K562 (cell line): ENCODE measurements around the gene DEPP1. TPM values are rescaled to one million over a fixed set of nuclear protein-coding genes. Genes with fewer than 3 reads are reported as not detected.

ENCODE experiments used
- C11orf30 ChIP-seq: fragments of 450-650 bp; IDR thresholded peaks from 2 replicates; pipeline ENCODE4 v1.6.1; 2016; ENCODE audit warnings: low read depth, mild to moderate bottlenecking
- CBX1 ChIP-seq: sonication (generic); IDR thresholded peaks from 2 replicates; pipeline ENCODE4 v1.6.1; 2016; ENCODE audit warnings: antibody characterized with exemption, low read depth, mild to moderate bottlenecking
- CCNT2 ChIP-seq: IDR thresholded peaks from 2 replicates; pipeline ENCODE4 v1.6.1; 2011; ENCODE audit warnings: borderline replicate concordance, low read depth, mild to moderate bottlenecking, moderate library complexity, mixed read lengths, low read length; ENCODE audit not compliant: insufficient read length; ENCODE audit errors: extremely low read depth
- CTBP1 ChIP-seq: fragments of 450-650 bp; IDR thresholded peaks from 2 replicates; pipeline ENCODE4 v1.6.1; 2016; ENCODE audit warnings: borderline replicate concordance
- CXXC5 ChIP-seq: fragments of 250-450 bp; sonication (Bioruptor Pico); IDR thresholded peaks from 2 replicates; pipeline ENCODE4 v1.8.0; 2022; ENCODE audit warnings: inconsistent platforms, mild to moderate bottlenecking, moderate library complexity
- E2F3 ChIP-seq: fragments of 250-450 bp; sonication (Bioruptor Pico); IDR thresholded peaks from 2 replicates; pipeline ENCODE4 v1.4.0; 2020; ENCODE audit warnings: mild to moderate bottlenecking
- ETV5 ChIP-seq: sonication (generic); formaldehyde crosslinking; IDR thresholded peaks from 2 replicates; pipeline ENCODE4 v1.4.0; 2020; ENCODE audit warnings: low read depth, mild to moderate bottlenecking, missing genetic modification reagents
- ETV6 ChIP-seq, 3 experiments: fragments of 150-350 bp in 1 of 3; sonication (generic) in 1 of 3; formaldehyde crosslinking in 1 of 3; IDR thresholded peaks; 2 replicates each; pipeline versions ENCODE4 v1.6.1 to v1.8.0; 2014 to 2022; ENCODE audit warnings: borderline replicate concordance in 2 of 3, low read depth in 2 of 3, antibody characterized with exemption in 1 of 3, low read length in 1 of 3, mild to moderate bottlenecking in 1 of 3, missing genetic modification reagents in 1 of 3
- FIP1L1 ChIP-seq: fragments of 200-400 bp; formaldehyde crosslinking; IDR thresholded peaks from 2 replicates; pipeline ENCODE4 v1.6.1; 2018; ENCODE audit warnings: mild to moderate bottlenecking, low read depth, low read length; ENCODE audit not compliant: poor library complexity, severe bottlenecking
- NR1H2 ChIP-seq: sonication (generic); formaldehyde crosslinking; IDR thresholded peaks from 2 replicates; pipeline ENCODE4 v1.4.0; 2020; ENCODE audit warnings: mild to moderate bottlenecking, missing genetic modification reagents
- NR3C1 ChIP-seq: sonication (generic); formaldehyde crosslinking; IDR thresholded peaks from 2 replicates; pipeline ENCODE4 v1.8.1; 2022; ENCODE audit warnings: missing genetic modification reagents
- RBM22 ChIP-seq: fragments of 200-400 bp; formaldehyde crosslinking; IDR thresholded peaks from 2 replicates; pipeline ENCODE4 v1.6.1; 2018; ENCODE audit warnings: low read length, low read depth; ENCODE audit not compliant: poor library complexity, severe bottlenecking
- STAG1 ChIP-seq: sonication (generic); formaldehyde crosslinking; IDR thresholded peaks from 2 replicates; pipeline ENCODE4 v1.5.0; 2020; ENCODE audit warnings: missing genetic modification reagents, borderline replicate concordance
- SUPT5H ChIP-seq: fragments of 450-650 bp; IDR thresholded peaks from 2 replicates; pipeline ENCODE4 v1.6.1; 2016
- TEAD1 ChIP-seq, 2 experiments: fragments of 450-650 bp in 1 of 2; sonication (generic) in 1 of 2; formaldehyde crosslinking; IDR thresholded peaks; 2 replicates each; pipeline versions ENCODE4 v1.4.0 to v1.8.0; 2020 to 2022; ENCODE audit warnings: mild to moderate bottlenecking in 2 of 2, missing genetic modification reagents in 1 of 2
- ZC3H4 ChIP-seq: sonication (generic); formaldehyde crosslinking; IDR thresholded peaks from 2 replicates; pipeline ENCODE4 v1.9.0; 2021; ENCODE audit warnings: missing genetic modification reagents, borderline replicate concordance
- ZFX ChIP-seq: sonication (generic); formaldehyde crosslinking; IDR thresholded peaks from 2 replicates; pipeline ENCODE4 v1.8.0; 2022; ENCODE audit warnings: mild to moderate bottlenecking, missing genetic modification reagents, moderate library complexity
- ZNF589 ChIP-seq: fragments of 200-800 bp; sonication (Bioruptor generic); IDR thresholded peaks from 2 replicates; pipeline ENCODE4 v1.6.1; 2016; ENCODE audit warnings: low read depth, missing genetic modification characterization, missing compliant biosample characterization
- ZNF766 ChIP-seq: fragments of 200-800 bp; sonication (Bioruptor generic); conservative IDR thresholded peaks from 2 replicates; pipeline ENCODE4 v1.6.1; 2016; ENCODE audit warnings: missing genetic modification characterization, missing compliant biosample characterization
- ZSCAN29 ChIP-seq: fragments of 450-650 bp; IDR thresholded peaks from 2 replicates; pipeline ENCODE4 v1.6.1; 2017
- polyA plus RNA-seq, 8 experiments: library from polyadenylated mRNA; depleted of rRNA in 4 of 8; stranded (reverse) in 5 of 8; unstranded in 3 of 8; fragments of >200 nt; fragmentation: Nextera tagmentation in 2 of 8; fragmentation: Illumina TruSeq in 1 of 8; extraction: Ambion mirVana in 2 of 8; extraction: Trizol in 1 of 8; gene quantifications; 2 replicates each; pipeline versions ENCODE4 v1.2.1 to v1.2.3, GENCODE V29; 2011 to 2014; ENCODE audit warnings: inconsistent platforms in 1 of 8, missing spikeins in 1 of 8
- total RNA-seq, 7 experiments: library from RNA; depleted of rRNA in 6 of 7; stranded (reverse); fragments of >200 nt in 6 of 7; fragmentation: Illumina TruSeq in 2 of 7; extraction: Trizol in 2 of 7; gene quantifications; 2 replicates each; pipeline versions ENCODE4 v1.2.1 to v1.2.3, GENCODE V29; 2011 to 2021; ENCODE audit warnings: low replicate concordance in 1 of 7
- TF ChIP-seq, protein P1 (sequence below), 2 experiments: IDR thresholded peaks; 2 replicates each; pipeline ENCODE4 v1.6.1; 2012; ENCODE audit warnings: improper control_type of control experiment in 2 of 2, low read depth in 2 of 2, low read length in 2 of 2, borderline replicate concordance in 1 of 2
- TF ChIP-seq, protein P2 (sequence below): sonication (generic); formaldehyde crosslinking; IDR thresholded peaks from 2 replicates; pipeline ENCODE4 v1.8.0; 2022; ENCODE audit warnings: missing genetic modification reagents, mild to moderate bottlenecking, moderate library complexity, borderline replicate concordance
- TF ChIP-seq, protein P3 (sequence below): fragments of 250-450 bp; sonication (Bioruptor Pico); IDR thresholded peaks from 2 replicates; pipeline ENCODE4 v1.4.0; 2020

The DEPP1 gene
- total and polyA plus RNA-seq, 9 of the 15 experiments (the other 6 are each of a cell fraction or from before 2014, with no cell fraction given): 0.04 to 0.54 (median 0.20) TPM; not detected in 1

DNA sequence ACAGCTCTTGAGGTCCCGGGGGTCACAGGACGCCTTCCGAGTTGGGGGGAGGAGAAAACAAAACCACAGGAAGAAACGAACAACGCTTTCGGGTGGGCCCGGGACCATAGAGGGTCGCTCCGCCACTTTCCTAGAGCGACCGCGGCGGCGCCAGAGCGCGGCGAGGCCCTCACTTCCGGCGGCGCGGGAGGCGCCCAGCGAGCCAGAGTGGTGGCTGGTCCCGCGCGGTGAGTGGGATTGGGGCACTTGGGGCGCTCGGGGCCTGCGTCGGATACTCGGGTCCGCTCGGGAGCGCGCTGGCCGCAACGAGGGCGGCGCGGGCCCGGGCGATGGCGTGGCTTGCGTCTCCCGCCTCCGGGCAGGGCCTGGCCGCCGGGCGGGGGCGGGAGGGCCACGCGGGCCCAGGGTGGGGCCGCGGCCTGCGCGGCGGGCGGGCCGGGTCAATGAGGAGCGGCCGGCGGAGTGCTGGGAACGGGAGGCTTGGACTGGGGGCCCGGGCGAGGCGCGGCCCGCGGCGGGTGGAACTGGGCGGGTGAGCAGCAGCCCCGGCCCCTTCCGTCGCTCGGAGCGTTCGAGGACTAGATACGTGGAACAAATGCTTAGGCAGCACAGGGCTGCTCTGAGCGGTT, 22.3 kb upstream of the DEPP1 start, which contains the start of gene ZNF22 (continued):
- TF ChIP-seq SUPT5H: 0 out of 2 replicates have a peak, but pooled peaks have one; percentile 57
- TF ChIP-seq, protein P1, sequence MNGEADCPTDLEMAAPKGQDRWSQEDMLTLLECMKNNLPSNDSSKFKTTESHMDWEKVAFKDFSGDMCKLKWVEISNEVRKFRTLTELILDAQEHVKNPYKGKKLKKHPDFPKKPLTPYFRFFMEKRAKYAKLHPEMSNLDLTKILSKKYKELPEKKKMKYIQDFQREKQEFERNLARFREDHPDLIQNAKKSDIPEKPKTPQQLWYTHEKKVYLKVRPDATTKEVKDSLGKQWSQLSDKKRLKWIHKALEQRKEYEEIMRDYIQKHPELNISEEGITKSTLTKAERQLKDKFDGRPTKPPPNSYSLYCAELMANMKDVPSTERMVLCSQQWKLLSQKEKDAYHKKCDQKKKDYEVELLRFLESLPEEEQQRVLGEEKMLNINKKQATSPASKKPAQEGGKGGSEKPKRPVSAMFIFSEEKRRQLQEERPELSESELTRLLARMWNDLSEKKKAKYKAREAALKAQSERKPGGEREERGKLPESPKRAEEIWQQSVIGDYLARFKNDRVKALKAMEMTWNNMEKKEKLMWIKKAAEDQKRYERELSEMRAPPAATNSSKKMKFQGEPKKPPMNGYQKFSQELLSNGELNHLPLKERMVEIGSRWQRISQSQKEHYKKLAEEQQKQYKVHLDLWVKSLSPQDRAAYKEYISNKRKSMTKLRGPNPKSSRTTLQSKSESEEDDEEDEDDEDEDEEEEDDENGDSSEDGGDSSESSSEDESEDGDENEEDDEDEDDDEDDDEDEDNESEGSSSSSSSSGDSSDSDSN (IDR thresholded peaks at IDR 0.05; ENCODE audit: borderline replicate concordance in 1 of 2, low read depth in 2 of 2, low read length in 2 of 2): peak in 1 of 2 experiments; percentile 18; a peak in 1 of 4 replicates
- peak; percentile 45; the same call in 1 of the 2 replicates for TF ChIP-seq ZC3H4 (CRISPR knock-in tag)
- TF ChIP-seq E2F3 (CRISPR knock-in tag): peak; percentile 92
- peak in 1 of 2 experiments; percentile 80; a peak in 1 of 4 replicates for TF ChIP-seq TEAD1 (CRISPR knock-in tag; IDR thresholded peaks at IDR 0.05)
- peak; percentile 95; the same call in 1 of the 2 replicates for TF ChIP-seq NR3C1 (CRISPR knock-in tag)
- TF ChIP-seq ETV5 (CRISPR knock-in tag): peak; percentile 94
- TF ChIP-seq, protein P2, sequence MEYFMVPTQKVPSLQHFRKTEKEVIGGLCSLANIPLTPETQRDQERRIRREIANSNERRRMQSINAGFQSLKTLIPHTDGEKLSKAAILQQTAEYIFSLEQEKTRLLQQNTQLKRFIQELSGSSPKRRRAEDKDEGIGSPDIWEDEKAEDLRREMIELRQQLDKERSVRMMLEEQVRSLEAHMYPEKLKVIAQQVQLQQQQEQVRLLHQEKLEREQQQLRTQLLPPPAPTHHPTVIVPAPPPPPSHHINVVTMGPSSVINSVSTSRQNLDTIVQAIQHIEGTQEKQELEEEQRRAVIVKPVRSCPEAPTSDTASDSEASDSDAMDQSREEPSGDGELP: peak; percentile 59; the same call in 1 of the 2 replicates
- no peak for TF ChIP-seq ETV6 (IDR thresholded peaks at IDR 0.05; ENCODE audit: borderline replicate concordance in 1 of 2, low read depth in 2 of 2, low read length in 1 of 2)
- TF ChIP-seq ETV6 (CRISPR knock-in tag; IDR thresholded peaks at IDR 0.05; ENCODE audit: borderline replicate concordance): peak; percentile 90; the same call in 1 of the 2 replicates
- TF ChIP-seq ZFX (CRISPR knock-in tag): peak; percentile 100
- TF ChIP-seq, protein P3, sequence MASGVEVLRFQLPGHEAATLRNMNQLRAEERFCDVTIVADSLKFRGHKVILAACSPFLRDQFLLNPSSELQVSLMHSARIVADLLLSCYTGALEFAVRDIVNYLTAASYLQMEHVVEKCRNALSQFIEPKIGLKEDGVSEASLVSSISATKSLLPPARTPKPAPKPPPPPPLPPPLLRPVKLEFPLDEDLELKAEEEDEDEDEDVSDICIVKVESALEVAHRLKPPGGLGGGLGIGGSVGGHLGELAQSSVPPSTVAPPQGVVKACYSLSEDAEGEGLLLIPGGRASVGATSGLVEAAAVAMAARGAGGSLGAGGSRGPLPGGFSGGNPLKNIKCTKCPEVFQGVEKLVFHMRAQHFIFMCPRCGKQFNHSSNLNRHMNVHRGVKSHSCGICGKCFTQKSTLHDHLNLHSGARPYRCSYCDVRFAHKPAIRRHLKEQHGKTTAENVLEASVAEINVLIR: peak; percentile 13; the same call in 1 of the 2 replicates
- TF ChIP-seq CTBP1: peak; percentile 69; the same call in 1 of the 2 replicates
- TF ChIP-seq NR1H2 (CRISPR knock-in tag): peak; percentile 91; the same call in 1 of the 2 replicates
- peak; percentile 34; the same call in 1 of the 2 replicates for TF ChIP-seq ZNF766 (CRISPR knock-in tag)
- TF ChIP-seq ZSCAN29: no peak
- TF ChIP-seq CBX1: peak; percentile 87
- peak; percentile 70 for TF ChIP-seq RBM22
- TF ChIP-seq FIP1L1: peak; percentile 76
- TF ChIP-seq ZNF589: peak; percentile 87
- peak; percentile 96 for TF ChIP-seq CXXC5 (CRISPR knock-in tag)
- no peak for TF ChIP-seq C11orf30
- TF ChIP-seq STAG1 (CRISPR knock-in tag): 0 out of 2 replicates have a peak, but pooled peaks have one; percentile 49
- TF ChIP-seq CCNT2: peak; percentile 30
